Activated T-cell treated with anti-CD3 and anti-CD28 coated beads for 4 hours (primary cell): ENCODE measurements around the gene CCPG1.
"Not testable (repeated sequence)": the region's sequence is repeated elsewhere in the genome, so short reads cannot be mapped to it uniquely, and the experiment has no call there.

ENCODE experiments used
- DNase-seq: peaks from one replicate; pipeline ENCODE4 v3.0.0-alpha.2; 2020

Gene CCPG1, protein sequence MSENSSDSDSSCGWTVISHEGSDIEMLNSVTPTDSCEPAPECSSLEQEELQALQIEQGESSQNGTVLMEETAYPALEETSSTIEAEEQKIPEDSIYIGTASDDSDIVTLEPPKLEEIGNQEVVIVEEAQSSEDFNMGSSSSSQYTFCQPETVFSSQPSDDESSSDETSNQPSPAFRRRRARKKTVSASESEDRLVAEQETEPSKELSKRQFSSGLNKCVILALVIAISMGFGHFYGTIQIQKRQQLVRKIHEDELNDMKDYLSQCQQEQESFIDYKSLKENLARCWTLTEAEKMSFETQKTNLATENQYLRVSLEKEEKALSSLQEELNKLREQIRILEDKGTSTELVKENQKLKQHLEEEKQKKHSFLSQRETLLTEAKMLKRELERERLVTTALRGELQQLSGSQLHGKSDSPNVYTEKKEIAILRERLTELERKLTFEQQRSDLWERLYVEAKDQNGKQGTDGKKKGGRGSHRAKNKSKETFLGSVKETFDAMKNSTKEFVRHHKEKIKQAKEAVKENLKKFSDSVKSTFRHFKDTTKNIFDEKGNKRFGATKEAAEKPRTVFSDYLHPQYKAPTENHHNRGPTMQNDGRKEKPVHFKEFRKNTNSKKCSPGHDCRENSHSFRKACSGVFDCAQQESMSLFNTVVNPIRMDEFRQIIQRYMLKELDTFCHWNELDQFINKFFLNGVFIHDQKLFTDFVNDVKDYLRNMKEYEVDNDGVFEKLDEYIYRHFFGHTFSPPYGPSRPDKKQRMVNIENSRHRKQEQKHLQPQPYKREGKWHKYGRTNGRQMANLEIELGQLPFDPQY

DNA sequence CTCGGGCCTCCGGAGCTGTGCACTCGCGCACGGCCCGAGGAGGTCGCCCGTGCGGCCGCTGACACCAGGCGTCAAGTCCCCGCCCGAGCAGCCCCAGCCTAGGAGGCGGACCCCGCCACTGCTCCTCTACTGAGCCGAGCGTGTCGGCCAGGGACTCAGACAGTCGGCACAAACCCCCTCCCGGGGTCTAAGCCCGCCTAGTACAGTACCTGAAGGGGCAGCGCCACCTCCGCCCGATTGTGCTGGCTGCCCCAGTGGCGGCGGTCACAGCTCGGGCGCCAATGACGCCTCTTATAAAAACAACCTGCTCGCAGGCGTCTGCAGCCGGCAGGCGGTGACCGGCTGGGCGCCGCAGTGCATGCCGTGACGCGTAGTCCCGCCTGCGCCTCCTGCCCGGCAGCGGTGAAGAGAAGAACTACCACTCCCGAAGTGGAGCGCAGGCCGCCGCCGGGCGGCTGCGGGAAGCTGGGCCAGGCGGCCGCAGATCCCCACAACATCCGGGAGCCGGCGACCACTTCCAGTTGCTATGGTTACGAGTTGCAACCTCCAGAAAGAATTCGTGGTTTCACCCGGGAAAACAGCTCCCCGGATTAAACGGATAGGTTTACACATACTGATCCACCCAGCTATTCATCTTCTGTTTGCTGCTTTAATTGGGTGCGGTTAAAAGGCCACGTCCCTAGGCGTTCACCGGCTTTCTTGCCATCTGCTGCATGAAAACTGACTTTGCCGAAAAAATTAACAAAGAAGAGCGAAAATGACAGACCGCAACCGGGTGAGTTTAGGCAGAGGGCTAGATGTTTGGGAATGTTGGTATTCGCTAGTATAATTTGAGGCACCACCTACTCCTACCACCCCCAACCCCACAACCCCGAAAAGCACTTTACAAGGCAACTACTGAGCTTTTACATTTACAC lies at the start of gene CCPG1, which contains the start of gene PIERCE2:
Gene CCPG1, minus strand, starts transcription at position 348 of the 917 bp plus-strand sequence. CDS start 18,935 bp downstream, outside the sequence.
Gene PIERCE2, plus strand, starts transcription at position 484 of the 917 bp plus-strand sequence. Its CDS starts 274 bp downstream, at position 758.
- peak; percentile 65 for DNase-seq

DNA sequence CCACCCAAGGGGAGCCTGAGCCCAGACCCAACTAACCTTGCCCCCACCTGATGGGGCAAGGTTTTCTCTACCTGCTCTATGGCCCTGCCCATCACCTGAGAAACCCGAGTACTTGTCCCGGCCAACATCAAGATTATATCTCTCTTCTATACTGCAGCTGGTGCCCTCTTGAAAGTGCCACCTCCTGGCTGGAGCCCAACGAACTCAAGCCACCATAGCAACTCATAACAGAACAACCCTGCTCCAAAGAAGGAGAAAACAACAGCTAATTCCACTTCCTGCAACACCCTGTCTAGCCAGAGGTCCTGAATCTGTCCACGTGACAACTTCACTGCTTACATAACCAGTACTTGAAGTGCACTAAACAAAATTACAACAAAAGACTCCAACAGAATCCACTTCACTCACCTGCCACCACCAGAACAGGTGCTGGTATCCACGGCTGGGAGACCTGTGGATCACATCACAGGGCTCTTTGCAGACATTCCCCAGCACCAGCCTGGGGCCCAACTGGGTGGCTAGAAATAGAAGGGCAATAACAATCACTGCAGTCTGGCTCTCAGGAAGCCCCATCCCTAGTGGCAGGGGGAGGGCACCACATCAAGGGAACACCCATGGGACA lies 49.4 kb upstream of the CCPG1 start:
- DNase-seq, result no peak

DNA sequence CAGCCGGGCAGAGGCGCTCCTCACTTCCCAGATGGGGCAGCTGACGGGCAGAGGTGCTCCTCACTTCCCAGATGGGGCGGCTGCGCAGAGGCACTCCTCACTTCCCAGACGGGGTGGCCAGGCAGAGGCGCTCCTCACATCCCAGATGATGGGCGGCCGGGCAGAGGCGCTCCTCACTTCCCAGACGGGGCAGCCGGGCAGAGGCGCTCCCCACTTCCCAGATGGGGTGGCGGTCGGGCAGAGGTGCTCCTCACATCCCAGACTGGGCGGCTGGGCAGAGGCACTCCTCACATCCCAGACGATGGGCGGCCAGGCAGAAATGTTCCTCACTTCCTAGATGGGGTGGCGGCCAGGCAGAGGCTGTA lies 38.9 kb upstream of the CCPG1 start:
- DNase-seq, result not testable (repeated sequence)

DNA sequence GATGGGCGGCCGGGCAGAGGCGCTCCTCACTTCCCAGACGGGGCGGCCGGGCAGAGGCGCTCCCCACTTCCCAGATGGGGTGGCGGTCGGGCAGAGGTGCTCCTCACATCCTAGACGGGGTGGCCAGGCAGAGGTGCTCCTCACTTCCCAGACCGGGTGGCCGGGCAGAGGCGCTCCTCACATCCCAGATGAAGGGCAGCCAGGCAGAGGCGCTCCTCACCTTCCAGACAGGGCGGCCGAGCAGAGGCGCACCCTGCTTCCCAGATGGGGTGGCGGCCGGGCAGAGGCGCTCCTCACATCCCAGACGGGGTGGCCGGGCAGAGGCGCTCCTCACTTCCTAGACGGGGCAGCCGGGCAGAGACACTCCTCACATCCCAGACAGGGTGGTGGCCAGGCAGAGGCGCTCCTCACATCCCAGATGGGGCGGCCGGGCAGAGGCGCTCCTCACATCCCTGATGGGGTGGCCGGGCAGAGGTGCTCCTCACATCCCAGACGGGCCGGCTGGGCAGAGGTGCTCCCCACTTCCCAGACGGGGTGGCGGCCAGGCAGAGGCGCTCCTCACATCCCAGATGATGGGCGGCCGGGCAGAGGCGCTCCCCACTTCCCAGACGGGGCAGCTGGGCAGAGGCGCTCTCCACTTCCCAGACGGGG lies 38.3 kb upstream of the CCPG1 start:
- DNase-seq, result not testable (repeated sequence)

DNA sequence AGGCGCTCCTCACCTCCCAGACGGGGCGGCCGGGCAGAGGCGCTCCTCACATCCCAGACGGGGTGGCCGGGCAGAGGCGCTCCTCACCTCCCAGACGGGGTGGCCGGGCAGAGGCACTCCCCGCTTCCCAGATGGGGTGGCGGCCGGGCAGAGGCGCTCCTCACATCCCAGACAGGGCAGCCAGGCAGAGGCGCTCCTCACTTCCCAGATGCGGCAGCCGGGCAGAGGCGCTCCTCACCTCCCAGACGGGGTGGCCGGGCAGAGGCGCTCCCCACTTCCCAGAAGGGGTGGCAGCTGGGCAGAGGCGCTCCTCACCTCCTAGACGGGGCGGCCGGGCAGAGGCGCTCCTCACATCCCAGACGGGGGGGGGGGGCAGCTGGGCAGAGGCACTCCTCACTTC lies 37.8 kb upstream of the CCPG1 start:
- not testable (repeated sequence) for DNase-seq

DNA sequence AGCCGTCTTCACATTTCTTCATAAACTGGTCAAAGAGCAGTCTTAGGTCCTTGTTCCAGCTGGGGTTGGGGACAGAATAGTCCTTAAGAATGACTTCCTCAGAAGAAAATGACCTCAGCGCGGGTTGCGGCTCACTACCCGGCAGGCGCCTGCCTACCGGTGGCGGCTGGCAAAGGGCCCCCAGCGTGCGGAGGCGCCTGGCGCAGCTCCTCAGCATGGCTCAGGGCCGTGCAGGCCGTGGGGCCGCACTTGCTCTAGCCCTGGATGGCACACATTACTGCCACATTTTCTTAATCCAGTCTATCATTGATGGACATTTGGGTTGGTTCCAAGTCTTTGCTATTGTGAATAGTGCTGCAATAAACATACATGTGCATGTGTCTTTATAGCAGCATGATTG lies 35.0 kb upstream of the CCPG1 start:
- not testable (repeated sequence) for DNase-seq

DNA sequence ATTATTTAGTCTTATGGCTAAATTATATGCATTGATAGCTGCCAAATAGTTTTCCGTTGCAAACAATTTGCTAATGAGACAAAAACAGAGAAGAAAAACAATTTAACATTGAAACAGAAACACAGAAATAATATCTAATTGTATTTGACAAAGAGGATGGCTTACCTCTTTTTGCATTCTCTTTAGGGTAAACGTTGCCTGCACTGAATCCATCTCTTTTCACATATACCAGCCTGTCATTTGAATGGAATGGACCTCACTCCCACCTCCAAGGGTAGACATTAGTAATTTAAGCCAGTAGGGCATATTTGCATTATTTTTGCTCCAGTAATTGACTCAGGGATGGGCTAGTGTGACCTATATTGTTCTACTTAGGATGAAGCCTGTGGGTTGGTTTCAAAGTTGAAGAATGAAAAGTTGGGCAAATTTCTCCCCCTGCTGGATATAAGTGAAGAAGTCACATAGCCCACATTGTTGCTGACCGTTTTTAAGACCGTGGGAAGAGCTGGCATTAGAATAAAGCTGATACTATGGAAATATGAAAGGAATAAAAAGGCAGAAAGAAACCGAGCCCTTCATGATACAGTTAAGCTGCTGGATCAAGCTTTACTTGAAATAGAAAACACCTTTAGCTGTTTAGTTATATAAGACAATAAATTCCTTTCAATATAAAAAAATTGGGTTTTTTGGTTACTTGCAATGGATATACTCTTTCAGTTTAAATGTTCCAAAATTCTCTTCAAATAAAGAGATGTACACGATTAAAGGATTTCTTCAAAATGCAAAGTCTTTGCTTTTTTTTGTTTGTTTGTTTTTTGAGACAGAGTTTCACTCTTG lies 27.0 kb upstream of the CCPG1 start:
- DNase-seq, result peak; percentile 2

DNA sequence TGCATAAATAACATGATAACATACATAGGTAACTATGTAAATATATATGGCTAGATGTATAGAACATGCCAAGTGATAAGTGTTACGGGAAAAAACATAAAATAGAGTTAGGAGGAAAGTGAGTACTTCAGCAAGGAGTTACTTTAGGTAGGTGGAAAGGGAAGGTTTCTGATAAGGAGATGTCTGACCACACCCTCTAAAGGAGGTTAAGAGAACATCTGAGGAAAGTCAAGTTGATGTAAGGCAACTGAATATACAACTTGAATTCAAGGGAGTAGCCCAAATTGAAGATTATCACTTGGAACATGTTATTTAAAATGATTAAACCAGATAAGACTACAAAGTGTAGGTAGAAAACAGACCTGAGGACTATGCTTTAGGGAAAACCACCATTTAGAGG lies 13.9 kb upstream of the CCPG1 start:
- DNase-seq, result no peak

DNA sequence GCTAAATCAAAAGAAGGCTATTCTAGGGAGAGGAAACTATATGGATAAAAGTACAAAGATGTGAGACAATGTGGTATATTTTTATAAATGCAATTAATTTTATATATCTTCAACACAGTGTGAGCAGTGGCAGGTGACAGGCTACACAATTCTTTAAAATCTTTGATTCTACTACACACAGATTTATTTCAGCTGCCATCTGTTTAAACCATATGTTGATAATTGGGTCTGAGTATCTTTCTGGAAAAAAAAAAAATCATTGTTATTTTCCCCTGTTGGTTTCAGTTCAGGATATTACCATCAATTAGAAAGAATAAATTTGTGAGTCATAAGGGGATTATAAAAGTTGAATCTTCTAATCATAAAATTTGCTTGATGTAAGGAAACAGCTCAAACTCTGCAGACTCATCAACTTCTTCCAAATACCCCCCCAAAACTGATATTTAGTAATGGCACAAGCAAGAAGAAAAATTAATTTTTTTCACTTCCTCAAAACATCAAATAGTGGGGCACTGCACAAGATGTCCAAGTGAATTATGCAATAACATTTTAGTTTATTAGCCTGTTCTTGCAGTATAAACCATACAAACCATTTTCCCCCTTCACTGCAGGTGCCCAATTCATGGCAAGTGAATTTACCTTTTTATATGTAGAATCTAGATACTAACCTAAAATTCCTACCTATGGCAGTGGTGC lies 12.2 kb upstream of the CCPG1 start:
- DNase-seq, result no peak

DNA sequence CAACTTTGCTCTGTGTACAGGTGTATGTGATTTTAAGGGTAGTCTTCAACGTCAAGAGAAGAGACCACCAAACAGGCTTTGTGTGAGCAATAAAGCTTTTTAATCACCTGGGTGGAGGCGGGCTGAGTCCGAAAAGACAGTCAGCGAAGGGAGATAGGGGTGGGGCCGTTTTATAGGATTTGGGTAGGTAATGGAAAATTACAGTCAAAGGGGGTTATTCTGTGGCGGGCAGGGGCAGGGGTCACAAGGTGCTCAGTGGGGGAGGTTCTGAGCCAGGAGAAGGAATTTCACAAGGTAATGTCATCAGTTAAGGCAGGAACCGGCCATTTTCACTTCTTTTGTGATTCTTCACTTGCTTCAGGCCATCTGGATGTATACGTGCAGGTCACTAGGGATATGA lies 9.5 kb upstream of the CCPG1 start:
- not testable (repeated sequence) for DNase-seq

DNA sequence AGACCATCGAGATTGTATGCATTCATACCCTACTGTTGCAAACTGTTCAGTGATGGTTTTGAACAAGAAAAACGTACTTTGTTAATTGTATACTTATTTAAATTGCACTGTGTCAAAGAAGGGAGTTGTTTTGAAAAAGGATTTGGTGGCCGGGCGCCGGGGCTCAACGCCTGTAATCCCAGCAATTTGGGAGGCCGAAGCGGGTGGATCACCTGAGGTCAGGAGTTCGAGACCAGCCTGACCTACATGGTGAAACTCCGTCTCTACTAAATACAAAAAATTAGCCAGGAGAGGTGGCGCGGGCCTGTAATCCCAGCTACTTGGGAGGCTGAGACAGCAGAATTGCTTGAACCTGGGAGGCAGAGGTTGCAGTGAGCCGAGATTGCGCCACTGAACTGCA lies 817 bp upstream of the CCPG1 start:
- not testable (repeated sequence) for DNase-seq

DNA sequence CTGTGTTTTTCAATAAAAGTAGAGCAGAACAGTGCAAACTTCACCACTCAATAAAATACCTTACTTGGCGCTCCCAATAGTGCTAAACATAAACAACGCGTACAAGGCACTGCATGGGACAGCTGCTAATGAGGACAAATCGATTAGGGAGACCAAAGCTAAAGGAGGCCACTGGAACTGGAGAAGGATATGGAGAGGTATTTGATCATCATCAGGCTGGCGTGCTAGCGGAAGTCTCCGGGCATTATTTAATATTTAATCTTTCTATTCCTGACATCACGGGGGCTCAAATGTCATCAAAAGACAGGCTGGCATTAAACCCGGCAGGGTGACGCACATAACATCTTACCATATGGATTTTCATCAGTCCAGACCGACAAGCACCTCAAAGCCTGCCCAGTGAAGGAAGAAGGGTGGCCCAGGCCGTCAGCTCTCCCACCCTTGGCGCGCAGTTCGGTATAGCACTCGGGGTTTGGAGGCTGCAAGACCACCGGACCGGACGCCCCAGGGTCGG lies 604 bp downstream of the CCPG1 start:
- no peak for DNase-seq

DNA sequence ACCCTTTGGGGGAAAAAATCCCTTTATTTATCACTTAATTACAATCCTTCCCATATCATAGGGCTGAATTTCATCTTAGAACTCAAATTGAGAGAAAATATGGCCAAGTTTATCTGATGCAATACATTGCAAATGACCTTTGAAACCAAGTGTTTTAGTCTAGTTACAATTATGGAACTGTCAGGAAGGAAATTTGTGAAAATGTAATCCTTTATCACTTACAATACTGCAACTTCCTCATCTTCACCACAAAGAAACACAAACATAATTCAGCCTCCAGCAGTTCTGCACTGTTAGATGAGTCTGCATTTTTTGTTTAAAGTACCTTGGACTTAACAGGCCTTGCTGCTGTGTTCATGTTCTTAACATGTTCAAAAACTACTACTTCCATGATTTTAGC lies 4.6 kb downstream of the CCPG1 start:
- DNase-seq, result no peak

DNA sequence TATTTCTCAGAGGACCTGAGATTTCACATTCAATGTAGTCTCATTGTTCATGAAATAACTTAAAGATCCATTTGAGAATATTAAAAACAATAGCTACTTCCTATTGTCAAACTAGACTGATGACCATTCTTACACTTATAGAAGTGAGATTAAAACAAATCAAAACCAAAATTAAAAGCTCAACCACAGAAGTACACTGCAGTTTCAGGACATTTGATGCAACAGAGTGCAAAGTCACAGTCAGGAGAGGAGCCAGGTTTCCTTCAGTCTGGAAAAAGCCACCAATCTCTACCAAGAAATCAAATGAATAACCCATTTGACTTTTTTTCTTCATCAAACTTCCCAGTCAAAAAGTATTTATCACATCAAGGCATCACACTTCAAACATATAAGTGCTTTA lies 5.5 kb downstream of the CCPG1 start:
- no peak for DNase-seq

DNA sequence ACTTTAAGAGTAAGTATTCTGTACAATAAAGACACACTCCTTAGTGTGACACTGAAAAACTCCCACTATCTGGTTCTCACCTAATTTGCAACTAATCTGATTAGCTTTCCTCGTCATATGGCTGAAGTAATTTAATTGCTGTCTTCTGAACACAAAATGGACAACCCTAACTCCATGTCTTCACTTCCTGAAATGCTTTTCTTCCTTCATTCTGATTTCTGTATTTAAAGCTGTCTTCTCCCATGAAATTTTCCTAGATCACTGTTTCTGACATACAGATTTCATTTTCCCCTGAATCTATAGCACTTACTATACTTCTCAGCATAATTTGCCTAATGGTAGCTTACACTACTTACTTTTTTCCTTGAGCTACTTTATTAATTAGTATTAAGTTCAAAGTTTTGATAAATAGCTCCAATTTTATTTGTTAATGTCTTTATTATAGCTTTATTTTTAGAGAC lies 6.3 kb downstream of the CCPG1 start:
- no peak for DNase-seq

DNA sequence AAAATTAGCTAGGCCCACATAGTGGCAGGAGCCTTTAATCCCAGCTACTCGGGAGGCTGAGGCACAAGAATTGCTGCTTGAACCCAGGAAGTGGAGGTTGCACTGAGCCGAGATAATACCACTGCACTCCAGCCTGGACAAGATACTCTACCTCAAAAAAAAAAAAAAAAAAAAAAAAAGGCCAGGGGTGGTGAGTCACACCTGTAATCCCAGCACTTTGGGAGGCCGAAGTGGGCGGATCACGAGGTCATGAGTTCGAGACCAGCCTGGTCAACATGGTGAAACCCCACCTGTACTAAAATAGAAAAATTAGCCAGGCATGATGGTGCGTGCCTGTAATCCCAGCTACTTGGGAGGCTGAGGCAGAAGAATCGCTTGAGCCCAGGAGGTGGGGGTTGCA lies 8.1 kb downstream of the CCPG1 start:
- DNase-seq, result not testable (repeated sequence)

DNA sequence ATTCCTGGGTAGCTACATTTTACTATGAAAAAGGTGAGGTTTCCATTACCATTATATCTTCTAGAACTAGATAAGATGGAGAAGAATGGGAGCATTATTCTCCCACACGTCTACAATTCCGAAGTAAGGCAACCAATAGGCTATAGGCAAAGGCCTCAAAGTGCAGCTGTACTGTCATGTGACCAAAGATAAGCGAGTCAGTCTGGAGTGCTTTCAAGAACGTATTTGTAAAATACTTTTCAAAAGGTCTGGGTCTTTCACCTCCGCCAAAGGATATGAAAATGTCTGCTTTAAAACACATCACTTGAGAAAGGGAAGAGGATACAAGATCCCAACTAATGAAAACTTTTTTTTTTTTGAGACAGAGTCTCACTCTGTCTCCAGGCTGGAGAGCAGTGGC lies 9.9 kb downstream of the CCPG1 start:
- no peak for DNase-seq

DNA sequence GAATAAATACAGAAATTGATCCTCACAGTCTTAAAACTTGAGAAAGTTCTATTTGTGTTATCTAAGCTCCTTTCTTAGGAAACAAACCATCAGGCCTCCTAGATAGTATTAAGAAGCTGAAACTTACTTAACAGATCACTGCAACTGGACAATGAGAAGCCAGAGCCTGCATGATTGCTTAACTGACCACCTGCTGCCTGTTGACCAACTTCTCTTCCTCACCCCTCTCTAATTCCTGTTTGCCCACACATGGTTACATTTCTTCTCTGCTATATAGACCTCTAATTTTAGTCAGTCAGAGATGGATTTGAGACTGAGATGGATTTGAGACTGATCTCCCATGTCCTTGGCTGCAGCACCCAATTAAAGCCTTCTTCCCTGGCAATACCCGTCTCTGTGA lies 13.5 kb downstream of the CCPG1 start:
- no peak for DNase-seq

DNA sequence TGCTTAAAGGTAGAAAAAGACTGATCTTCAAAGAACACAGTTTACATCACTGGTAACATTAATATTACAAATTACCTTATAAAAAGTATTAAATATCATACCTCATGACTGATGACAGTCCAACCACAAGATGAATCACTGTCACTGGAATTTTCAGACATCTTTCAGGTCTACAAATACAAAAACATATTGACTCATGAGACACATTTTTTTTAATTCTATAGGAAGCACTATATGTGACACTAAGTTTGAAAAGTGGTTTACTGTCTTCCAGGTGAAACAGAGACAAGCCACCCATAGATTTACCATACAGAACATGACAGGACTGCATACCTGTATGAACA lies 18.9 kb downstream of the CCPG1 start:
- no peak for DNase-seq

DNA sequence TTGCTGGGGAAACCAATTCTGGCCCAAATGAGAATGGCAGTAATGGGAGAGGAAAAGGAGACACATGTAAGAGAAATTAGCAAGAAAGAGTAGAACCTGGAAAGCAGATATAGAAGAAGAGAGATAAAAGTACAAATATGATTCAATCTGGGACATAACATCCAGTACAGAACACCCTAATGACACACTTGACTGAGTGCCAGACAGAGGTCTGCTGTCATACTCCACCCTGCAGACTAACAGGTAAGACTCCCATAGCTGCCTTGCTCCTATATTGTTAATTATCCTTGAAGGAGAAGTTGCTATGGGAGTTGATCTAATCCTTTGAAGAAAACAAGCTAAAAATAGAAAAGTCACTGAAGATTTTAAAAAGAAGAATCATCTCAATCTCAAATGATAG lies 21.1 kb downstream of the CCPG1 start:
- no peak for DNase-seq
